ENCODE data around the gene SAMM50.

SAMM50 gene

GRCh38 chr22:43926349-43926710 is 28.9 kb upstream of the SAMM50 start:
- H3K27ac Mint-ChIP-seq = no peak overlapping the region

GRCh38 chr22:43928468-43928867 is 26.8 kb upstream of the SAMM50 start:
- no peak overlapping the region for H3K4me3 Mint-ChIP-seq
- H3K36me3 Mint-ChIP-seq = no peaks in the 10 kb centered on the region
- no peaks in the 10 kb centered on the region for H3K4me1 Mint-ChIP-seq (ENCODE audit: low read depth)
- no peak overlapping the region for H3K27ac Mint-ChIP-seq
- no peaks in the 10 kb centered on the region for H3K9me3 Mint-ChIP-seq (ENCODE audit: low read depth)
- no peaks in the 10 kb centered on the region for H3K27me3 Mint-ChIP-seq

More at GRCh38 chr22:43926349-43926710, 28.9 kb upstream of the SAMM50 start:
- Mint-ChIP-seq H3K4me1 (ENCODE audit: low read depth) (peaks cover 4% of the 10 kb centered on the region), H3K9me3 (ENCODE audit: low read depth) (no peaks in the 10 kb centered on the region), H3K27me3 (peaks cover 2% of the 10 kb centered on the region), H3K4me3 (no peak overlapping the region), H3K36me3 (no peaks in the 10 kb centered on the region)

GRCh38 chr22:43928908-43929307 is 26.3 kb upstream of the SAMM50 start:
- Mint-ChIP-seq H3K9me3 (ENCODE audit: low read depth) (no peaks in the 10 kb centered on the region), H3K4me1 (ENCODE audit: low read depth) (no peaks in the 10 kb centered on the region), H3K4me3 (no peak overlapping the region), H3K27me3 (no peaks in the 10 kb centered on the region), H3K27ac (no peak overlapping the region), H3K36me3 (no peaks in the 10 kb centered on the region)

- Mint-ChIP-seq H3K4me3 (no peak overlapping the region), H3K27me3 (peaks cover 5% of the 10 kb centered on the region), H3K9me3 (ENCODE audit: low read depth) (no peaks in the 10 kb centered on the region), H3K36me3 (no peaks in the 10 kb centered on the region), H3K4me1 (ENCODE audit: low read depth) (no peaks in the 10 kb centered on the region), H3K27ac (no peak overlapping the region)
Measured at GRCh38 chr22:43931771-43932170, 23.5 kb upstream of the SAMM50 start.

GRCh38 chr22:43941449-43941848 is 13.8 kb upstream of the SAMM50 start:
- Mint-ChIP-seq H3K9me3 (ENCODE audit: low read depth) (no peaks in the 10 kb centered on the region), H3K27me3 (peaks cover 14% of the 10 kb centered on the region), H3K4me3 (no peak overlapping the region), H3K4me1 (ENCODE audit: low read depth) (peaks cover 1% of the 10 kb centered on the region), H3K36me3 (peaks cover 4% of the 10 kb centered on the region), H3K27ac (no peak overlapping the region)

- H3K4me1 Mint-ChIP-seq (ENCODE audit: low read depth) = peaks cover 1% of the 10 kb centered on the region
- H3K27ac Mint-ChIP-seq = no peak overlapping the region
- H3K4me3 Mint-ChIP-seq = no peak overlapping the region
- H3K9me3 Mint-ChIP-seq (ENCODE audit: low read depth) = no peaks in the 10 kb centered on the region
- H3K36me3 Mint-ChIP-seq = peaks cover 4% of the 10 kb centered on the region
- H3K27me3 Mint-ChIP-seq = peaks cover 13% of the 10 kb centered on the region
Measured at GRCh38 chr22:43944670-43945430, 10.4 kb upstream of the SAMM50 start.

GRCh38 chr22:43945632-43946383 is 9.4 kb upstream of the SAMM50 start:
- Mint-ChIP-seq H3K36me3 (peaks cover 4% of the 10 kb centered on the region), H3K27ac (no peak overlapping the region), H3K4me3 (no peak overlapping the region), H3K9me3 (ENCODE audit: low read depth) (no peaks in the 10 kb centered on the region), H3K27me3 (peaks cover 13% of the 10 kb centered on the region), H3K4me1 (ENCODE audit: low read depth) (peaks cover 1% of the 10 kb centered on the region)

- Mint-ChIP-seq H3K27me3 (peaks cover 12% of the 10 kb centered on the region), H3K36me3 (peaks cover 4% of the 10 kb centered on the region), H3K27ac (no peak overlapping the region), H3K4me3 (no peak overlapping the region), H3K9me3 (ENCODE audit: low read depth) (no peaks in the 10 kb centered on the region), H3K4me1 (ENCODE audit: low read depth) (peaks cover 1% of the 10 kb centered on the region)
Measured at GRCh38 chr22:43946384-43946667, 8.9 kb upstream of the SAMM50 start.

- H3K4me1 Mint-ChIP-seq (ENCODE audit: low read depth) = peaks cover 2% of the 10 kb centered on the region
- peaks cover 3% of the 10 kb centered on the region for H3K27me3 Mint-ChIP-seq
- no peak overlapping the region for H3K27ac Mint-ChIP-seq
- no peaks in the 10 kb centered on the region for H3K9me3 Mint-ChIP-seq (ENCODE audit: low read depth)
- no peaks in the 10 kb centered on the region for H3K36me3 Mint-ChIP-seq
- H3K4me3 Mint-ChIP-seq = no peak overlapping the region
Measured at GRCh38 chr22:43948836-43949406, 6.3 kb upstream of the SAMM50 start.

- Mint-ChIP-seq H3K4me1 (ENCODE audit: low read depth) (peaks cover 15% of the 10 kb centered on the region), H3K9me3 (ENCODE audit: low read depth) (no peaks in the 10 kb centered on the region), H3K4me3 (no peak overlapping the region), H3K36me3 (no peaks in the 10 kb centered on the region), H3K27me3 (no peaks in the 10 kb centered on the region), H3K27ac (no peak overlapping the region)
Measured at GRCh38 chr22:43951391-43951790, 3.9 kb upstream of the SAMM50 start.

- H3K9me3 Mint-ChIP-seq (ENCODE audit: low read depth) = no peaks in the 10 kb centered on the region
- no peak overlapping the region for H3K4me3 Mint-ChIP-seq
- peaks cover 20% of the 10 kb centered on the region for H3K4me1 Mint-ChIP-seq (ENCODE audit: low read depth)
- no peaks in the 10 kb centered on the region for H3K27me3 Mint-ChIP-seq
- H3K27ac Mint-ChIP-seq = no peak overlapping the region
- no peaks in the 10 kb centered on the region for H3K36me3 Mint-ChIP-seq
Measured at GRCh38 chr22:43951966-43952365, 3.3 kb upstream of the SAMM50 start.

GRCh38 chr22:43953988-43954785 is 1.1 kb upstream of the SAMM50 start:
- Mint-ChIP-seq H3K27ac (peak overlapping the region; percentile 92), H3K4me1 (ENCODE audit: low read depth) (peaks cover 36% of the 10 kb centered on the region), H3K4me3 (peak overlapping the region; percentile 99), H3K9me3 (ENCODE audit: low read depth) (no peaks in the 10 kb centered on the region), H3K36me3 (no peaks in the 10 kb centered on the region), H3K27me3 (no peaks in the 10 kb centered on the region)

- H3K4me3 Mint-ChIP-seq = peak overlapping the region; percentile 99
- H3K27me3 Mint-ChIP-seq = no peaks in the 10 kb centered on the region
- no peaks in the 10 kb centered on the region for H3K9me3 Mint-ChIP-seq (ENCODE audit: low read depth)
- H3K36me3 Mint-ChIP-seq = no peaks in the 10 kb centered on the region
- peak overlapping the region; percentile 96 for H3K27ac Mint-ChIP-seq
- peaks cover 41% of the 10 kb centered on the region for H3K4me1 Mint-ChIP-seq (ENCODE audit: low read depth)
Measured at GRCh38 chr22:43955883-43956782, 891 bp downstream of the SAMM50 start.

- Mint-ChIP-seq H3K4me3 (peak overlapping the region; percentile 99), H3K27me3 (no peaks in the 10 kb centered on the region), H3K27ac (no peak overlapping the region), H3K4me1 (ENCODE audit: low read depth) (peaks cover 41% of the 10 kb centered on the region), H3K36me3 (no peaks in the 10 kb centered on the region), H3K9me3 (ENCODE audit: low read depth) (no peaks in the 10 kb centered on the region)
Measured at GRCh38 chr22:43956805-43957463, 1.7 kb downstream of the SAMM50 start.
